ENCODE measurements around the gene CRYBB3.
"Not testable (repeated sequence)": the region's sequence is repeated elsewhere in the genome, so short reads cannot be mapped to it uniquely, and the experiment has no call there.

CRYBB3 gene

GRCh38 chr22:25167082-25167481 is 32.6 kb upstream of the CRYBB3 start:
- no peaks in the 10 kb centered on the region for H3K36me3 ChIP-seq (ENCODE audit: control insufficient read depth, insufficient read depth, low read length)
- no peak overlapping the region for H3K4me3 ChIP-seq (ENCODE audit: low read length)
- peaks cover 4% of the 10 kb centered on the region for H3K4me1 ChIP-seq (ENCODE audit: control insufficient read depth, insufficient read depth, low read length)
- no peak overlapping the region for H3K9ac ChIP-seq (ENCODE audit: low read length)
- no peak overlapping the region for H3K27ac ChIP-seq (ENCODE audit: low read depth, low read length)
- H3K27me3 ChIP-seq (ENCODE audit: control insufficient read depth, insufficient read depth, low read length) = no peaks in the 10 kb centered on the region

- Histone ChIP-seq H3K4me3 (ENCODE audit: low read length) (no peak overlapping the region), H3K9ac (ENCODE audit: low read length) (no peak overlapping the region), H3K4me1 (ENCODE audit: control insufficient read depth, insufficient read depth, low read length) (peaks cover 4% of the 10 kb centered on the region), H3K36me3 (ENCODE audit: control insufficient read depth, insufficient read depth, low read length) (no peaks in the 10 kb centered on the region), H3K27me3 (ENCODE audit: control insufficient read depth, insufficient read depth, low read length) (no peaks in the 10 kb centered on the region), H3K27ac (ENCODE audit: low read depth, low read length) (no peak overlapping the region)
Observed at GRCh38 chr22:25167834-25168601, 31.6 kb upstream of the CRYBB3 start.

GRCh38 chr22:25169278-25170031 is 30.2 kb upstream of the CRYBB3 start:
- peaks cover 4% of the 10 kb centered on the region for H3K4me1 ChIP-seq (ENCODE audit: control insufficient read depth, insufficient read depth, low read length)
- peaks cover 4% of the 10 kb centered on the region for H3K36me3 ChIP-seq (ENCODE audit: control insufficient read depth, insufficient read depth, low read length)
- H3K27me3 ChIP-seq (ENCODE audit: control insufficient read depth, insufficient read depth, low read length) = no peaks in the 10 kb centered on the region
- no peak overlapping the region for H3K9ac ChIP-seq (ENCODE audit: low read length)
- no peak overlapping the region for H3K27ac ChIP-seq (ENCODE audit: low read depth, low read length)
- H3K4me3 ChIP-seq (ENCODE audit: low read length) = no peak overlapping the region

DNA sequence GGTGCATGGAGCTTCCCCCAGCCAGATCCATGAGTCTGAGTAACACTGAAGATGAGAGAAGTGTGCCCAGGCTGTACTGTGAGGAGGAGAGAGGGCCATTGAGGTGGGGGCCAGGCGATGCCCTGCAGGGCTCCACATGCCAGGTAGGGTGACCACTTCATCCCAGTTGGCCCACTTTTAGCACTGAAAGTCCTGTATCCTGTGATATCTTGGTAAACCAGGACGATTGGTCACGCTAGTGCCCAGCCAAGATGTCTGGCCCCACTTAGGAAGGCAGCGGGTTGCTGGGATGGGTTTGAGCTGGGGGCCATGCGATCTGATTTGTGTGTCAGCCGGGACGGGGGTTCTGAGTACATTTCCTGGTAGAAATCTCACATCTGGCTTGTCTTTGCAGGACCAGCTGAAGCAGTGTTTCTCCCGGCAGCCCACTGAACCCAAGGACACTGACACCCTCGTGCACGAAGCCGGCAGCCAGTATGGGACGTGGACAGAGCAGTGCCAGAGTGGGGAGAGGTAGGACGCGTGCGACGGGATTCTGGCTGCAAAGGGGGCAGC is 29.2 kb upstream of the CRYBB3 start:
- Histone ChIP-seq H3K36me3 (ENCODE audit: control insufficient read depth, insufficient read depth, low read length) (peaks cover 8% of the 10 kb centered on the region), H3K4me1 (ENCODE audit: control insufficient read depth, insufficient read depth, low read length) (no peaks in the 10 kb centered on the region), H3K4me3 (ENCODE audit: low read length) (no peak overlapping the region), H3K27me3 (ENCODE audit: control insufficient read depth, insufficient read depth, low read length) (no peaks in the 10 kb centered on the region), H3K27ac (ENCODE audit: low read depth, low read length) (no peak overlapping the region), H3K9ac (ENCODE audit: low read length) (no peak overlapping the region)

DNA sequence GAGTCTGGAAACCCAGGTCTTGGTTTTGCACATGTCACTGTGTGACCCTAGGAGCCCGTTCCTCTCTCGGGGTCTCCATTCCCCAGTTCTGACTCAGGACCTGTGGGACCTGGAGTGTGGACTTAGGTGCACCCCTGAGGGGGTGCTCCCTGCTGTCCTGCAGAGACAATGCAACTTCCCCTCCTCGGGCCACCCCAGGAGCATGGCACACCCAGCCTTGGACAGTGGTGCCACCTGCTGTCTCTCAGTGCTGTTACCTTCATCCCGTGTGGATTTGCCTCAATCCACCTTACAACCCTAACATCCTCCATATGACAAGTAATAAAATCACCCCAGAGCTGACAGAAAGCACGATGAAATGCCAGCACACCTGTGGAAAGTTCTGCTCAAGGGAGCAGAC is 27.5 kb upstream of the CRYBB3 start:
- Histone ChIP-seq H3K4me3 (ENCODE audit: low read length) (no peak overlapping the region), H3K36me3 (ENCODE audit: control insufficient read depth, insufficient read depth, low read length) (peaks cover 8% of the 10 kb centered on the region), H3K27me3 (ENCODE audit: control insufficient read depth, insufficient read depth, low read length) (no peaks in the 10 kb centered on the region), H3K9ac (ENCODE audit: low read length) (no peak overlapping the region), H3K27ac (ENCODE audit: low read depth, low read length) (no peak overlapping the region), H3K4me1 (ENCODE audit: control insufficient read depth, insufficient read depth, low read length) (no peaks in the 10 kb centered on the region)

DNA sequence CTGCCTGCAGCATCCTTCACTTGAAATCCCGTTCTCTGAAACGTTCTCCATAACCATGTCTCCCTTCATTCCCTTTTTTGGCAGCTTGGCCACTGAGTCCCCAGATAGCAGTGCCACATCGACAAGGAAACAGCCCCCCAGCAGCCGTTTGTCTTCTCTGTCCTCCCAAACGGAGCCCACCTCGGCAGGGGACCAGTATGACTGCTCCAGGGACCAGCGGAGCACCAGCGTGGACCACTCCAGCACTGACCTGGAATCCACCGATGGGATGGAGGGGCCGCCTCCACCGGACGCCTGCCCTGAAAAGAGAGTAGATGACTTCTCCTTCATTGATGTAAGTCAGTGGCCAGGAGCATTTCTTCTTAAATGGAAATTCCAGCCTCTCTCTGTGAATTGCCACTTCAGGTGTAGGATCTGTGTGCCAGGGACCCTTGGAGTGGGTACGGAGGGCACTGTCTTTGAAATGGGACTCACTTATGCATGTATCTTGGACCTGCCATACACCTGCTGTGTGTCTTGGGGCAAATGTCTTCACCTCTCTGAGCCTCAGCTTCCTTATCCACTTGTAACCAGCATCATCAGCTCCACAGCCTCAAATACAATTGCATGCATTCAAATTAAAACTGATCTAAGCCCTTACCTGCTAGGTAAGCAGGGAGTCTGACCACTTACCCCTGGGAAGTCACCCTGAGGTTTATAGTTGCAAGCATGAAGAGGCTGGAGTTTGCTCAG is 25.3 kb upstream of the CRYBB3 start:
- peaks cover 10% of the 10 kb centered on the region for H3K36me3 ChIP-seq (ENCODE audit: control insufficient read depth, insufficient read depth, low read length)

DNA sequence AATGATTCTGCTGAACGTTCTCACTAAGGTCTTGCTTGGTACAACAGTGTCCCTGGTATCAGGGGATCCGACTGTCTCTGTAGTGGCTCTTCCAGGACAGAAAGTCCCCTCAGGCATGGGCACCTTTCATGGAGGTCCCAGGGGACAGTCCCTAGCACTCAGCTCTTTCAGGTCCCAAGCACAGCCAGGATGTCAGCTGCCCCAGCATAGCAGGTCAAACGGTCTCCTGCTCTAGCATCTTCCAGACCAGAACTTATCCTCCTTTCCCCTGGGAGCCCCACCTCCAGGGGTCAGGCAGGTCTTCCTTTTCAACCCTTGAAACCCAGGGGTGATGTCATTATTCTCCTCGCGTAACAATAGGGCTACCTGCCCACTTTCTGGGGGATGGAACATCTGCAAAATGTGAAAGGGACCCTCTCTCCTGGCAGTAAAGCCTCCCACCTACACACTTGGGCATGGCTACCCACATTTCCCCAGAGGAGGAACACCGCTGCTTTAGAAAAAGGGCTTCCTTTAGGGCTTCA is 24.7 kb upstream of the CRYBB3 start:
- Histone ChIP-seq H3K36me3 (ENCODE audit: control insufficient read depth, insufficient read depth, low read length) (peaks cover 10% of the 10 kb centered on the region), H3K4me1 (ENCODE audit: control insufficient read depth, insufficient read depth, low read length) (no peaks in the 10 kb centered on the region), H3K9ac (ENCODE audit: low read length) (no peak overlapping the region), H3K27me3 (ENCODE audit: control insufficient read depth, insufficient read depth, low read length) (no peaks in the 10 kb centered on the region), H3K4me3 (ENCODE audit: low read length) (no peak overlapping the region), H3K27ac (ENCODE audit: low read depth, low read length) (no peak overlapping the region)

More for the DNA sequence above, 25.3 kb upstream of the CRYBB3 start:
- H3K4me1 ChIP-seq (ENCODE audit: control insufficient read depth, insufficient read depth, low read length) = no peaks in the 10 kb centered on the region
- H3K27me3 ChIP-seq (ENCODE audit: control insufficient read depth, insufficient read depth, low read length) = no peaks in the 10 kb centered on the region
- no peak overlapping the region for H3K27ac ChIP-seq (ENCODE audit: low read depth, low read length)
- no peak overlapping the region for H3K4me3 ChIP-seq (ENCODE audit: low read length)
- H3K9ac ChIP-seq (ENCODE audit: low read length) = no peak overlapping the region

DNA sequence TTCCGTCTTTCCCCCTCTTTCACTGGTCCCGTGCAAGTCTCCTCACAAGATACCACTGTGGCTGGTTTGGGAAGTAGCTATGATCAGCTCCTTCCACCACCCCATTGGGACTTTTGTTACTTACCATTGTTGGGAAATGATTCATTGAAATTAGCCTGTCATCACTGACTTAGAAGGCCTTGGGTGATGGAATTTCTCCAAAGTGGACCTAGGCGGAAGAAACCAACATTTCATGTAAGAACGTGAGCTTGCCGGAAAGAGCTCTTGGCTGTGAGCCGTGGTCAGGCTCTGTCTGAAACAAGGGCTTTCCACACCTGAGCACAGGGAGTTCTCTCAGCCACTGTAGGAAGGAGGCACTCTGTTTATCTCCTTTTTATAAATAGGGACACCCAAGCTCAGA is 23.5 kb upstream of the CRYBB3 start:
- Histone ChIP-seq H3K36me3 (ENCODE audit: control insufficient read depth, insufficient read depth, low read length) (peaks cover 12% of the 10 kb centered on the region), H3K9ac (ENCODE audit: low read length) (no peak overlapping the region), H3K4me3 (ENCODE audit: low read length) (no peak overlapping the region), H3K27ac (ENCODE audit: low read depth, low read length) (no peak overlapping the region), H3K4me1 (ENCODE audit: control insufficient read depth, insufficient read depth, low read length) (no peaks in the 10 kb centered on the region), H3K27me3 (ENCODE audit: control insufficient read depth, insufficient read depth, low read length) (no peaks in the 10 kb centered on the region)

GRCh38 chr22:25176799-25177198 is 22.9 kb upstream of the CRYBB3 start:
- Histone ChIP-seq H3K4me1 (ENCODE audit: control insufficient read depth, insufficient read depth, low read length) (no peaks in the 10 kb centered on the region), H3K9ac (ENCODE audit: low read length) (no peak overlapping the region), H3K27ac (ENCODE audit: low read depth, low read length) (no peak overlapping the region), H3K27me3 (ENCODE audit: control insufficient read depth, insufficient read depth, low read length) (no peaks in the 10 kb centered on the region), H3K36me3 (ENCODE audit: control insufficient read depth, insufficient read depth, low read length) (peaks cover 12% of the 10 kb centered on the region), H3K4me3 (ENCODE audit: low read length) (no peak overlapping the region)

DNA sequence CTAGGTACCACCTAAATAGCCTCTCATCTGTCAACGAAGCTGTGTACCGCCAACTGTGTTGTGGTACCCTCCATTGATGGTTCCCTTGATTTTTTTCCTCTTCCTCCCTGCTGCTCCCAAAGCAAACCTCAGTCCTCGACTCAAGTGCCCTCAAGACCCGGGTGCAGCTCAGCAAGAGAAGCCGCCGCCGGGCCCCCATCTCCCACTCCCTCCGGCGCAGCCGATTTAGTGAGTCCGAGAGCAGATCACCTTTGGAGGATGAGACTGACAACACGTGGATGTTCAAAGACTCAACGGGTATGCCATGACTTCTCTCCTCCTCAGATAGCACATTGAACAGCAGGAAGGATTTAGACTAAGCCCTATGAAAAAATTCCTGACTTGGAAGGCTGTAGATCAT is 22.4 kb upstream of the CRYBB3 start:
- H3K4me3 ChIP-seq (ENCODE audit: low read length) = no peak overlapping the region
- no peaks in the 10 kb centered on the region for H3K4me1 ChIP-seq (ENCODE audit: control insufficient read depth, insufficient read depth, low read length)
- peaks cover 12% of the 10 kb centered on the region for H3K36me3 ChIP-seq (ENCODE audit: control insufficient read depth, insufficient read depth, low read length)
- no peaks in the 10 kb centered on the region for H3K27me3 ChIP-seq (ENCODE audit: control insufficient read depth, insufficient read depth, low read length)
- no peak overlapping the region for H3K27ac ChIP-seq (ENCODE audit: low read depth, low read length)
- H3K9ac ChIP-seq (ENCODE audit: low read length) = no peak overlapping the region

DNA sequence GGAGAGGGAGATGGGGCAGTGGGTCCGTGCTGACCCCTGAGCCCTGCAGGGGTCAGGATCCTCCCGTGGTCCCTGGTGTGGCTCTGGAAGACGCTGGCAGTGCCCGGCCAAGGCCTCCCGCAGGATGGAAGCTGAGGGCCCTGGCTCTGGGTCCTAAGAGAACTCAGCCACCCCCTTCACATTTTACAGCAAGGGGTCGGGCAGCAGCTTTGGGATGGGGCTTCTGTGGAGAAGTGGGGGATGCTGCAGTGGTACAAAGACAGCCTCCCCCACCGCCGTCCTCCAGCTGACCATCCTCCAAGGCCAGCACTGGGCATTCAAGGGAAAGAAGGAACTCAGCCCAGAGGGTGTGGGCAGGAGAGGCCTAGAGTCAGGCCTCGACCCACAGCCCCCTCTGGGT is 21.8 kb upstream of the CRYBB3 start:
- Histone ChIP-seq H3K4me1 (ENCODE audit: control insufficient read depth, insufficient read depth, low read length) (no peaks in the 10 kb centered on the region), H3K27me3 (ENCODE audit: control insufficient read depth, insufficient read depth, low read length) (no peaks in the 10 kb centered on the region), H3K4me3 (ENCODE audit: low read length) (no peak overlapping the region), H3K36me3 (ENCODE audit: control insufficient read depth, insufficient read depth, low read length) (peaks cover 17% of the 10 kb centered on the region), H3K27ac (ENCODE audit: low read depth, low read length) (no peak overlapping the region), H3K9ac (ENCODE audit: low read length) (no peak overlapping the region)

GRCh38 chr22:25178348-25178747 is 21.3 kb upstream of the CRYBB3 start:
- not testable (repeated sequence) for H3K4me3 ChIP-seq (ENCODE audit: low read length); H3K4me1 ChIP-seq (ENCODE audit: control insufficient read depth, insufficient read depth, low read length); H3K9ac ChIP-seq (ENCODE audit: low read length); H3K27ac ChIP-seq (ENCODE audit: low read depth, low read length); H3K27me3 ChIP-seq (ENCODE audit: control insufficient read depth, insufficient read depth, low read length)
- peaks cover 18% of the 10 kb centered on the region for H3K36me3 ChIP-seq (ENCODE audit: control insufficient read depth, insufficient read depth, low read length)
